GM18520 (cell line): Measurements from ENCODE around the gene PAQR6.

Experiments
- ATAC-seq: cut with Tn5 transposase; IDR thresholded peaks from one replicate; pipeline ENCODE4 v1.9.1; 2021; ENCODE audit not compliant: unreplicated experiment

Gene PAQR6

DNA sequence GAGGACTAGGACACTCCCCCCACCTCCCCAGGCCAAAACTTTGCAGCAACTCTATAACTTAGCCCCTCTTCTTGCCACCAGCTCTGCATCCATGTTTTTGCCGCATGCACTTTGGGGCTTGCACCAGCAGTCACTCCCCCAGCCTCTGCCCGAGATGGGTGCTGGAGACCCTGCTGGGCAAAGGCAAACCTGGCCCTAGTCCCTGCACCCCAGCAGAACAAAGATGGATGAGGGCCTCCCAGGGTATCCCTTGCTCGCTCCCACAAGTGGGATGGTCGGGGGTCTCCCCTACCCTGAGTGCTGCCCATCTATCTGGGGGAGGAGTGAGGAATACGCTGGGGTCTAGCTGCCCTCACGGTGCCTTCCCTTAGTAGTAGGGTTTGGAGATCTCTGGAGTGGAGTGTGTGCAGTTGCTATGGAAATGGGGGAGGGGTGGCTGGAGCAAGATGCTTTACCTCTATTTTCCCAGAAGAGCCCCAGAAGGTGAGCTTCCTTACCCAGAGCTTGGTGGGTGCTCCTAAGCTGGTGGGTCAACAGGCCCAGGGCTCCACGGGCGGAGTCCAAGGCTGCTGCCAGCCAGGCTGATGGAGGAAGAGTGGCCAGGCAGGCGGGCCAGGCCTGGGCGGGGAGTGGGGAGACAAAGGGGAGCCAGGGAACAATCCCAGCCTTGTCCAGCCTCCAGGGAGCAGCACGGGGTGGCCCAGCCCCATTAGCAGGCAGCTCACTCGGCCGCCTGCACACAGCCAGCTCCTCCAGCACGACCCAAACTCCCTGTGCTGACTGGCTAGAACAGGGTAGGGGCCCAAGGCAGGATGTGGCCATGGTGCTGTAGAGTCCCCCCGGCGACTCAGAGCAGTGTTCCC is at the start of gene PAQR6:
PAQR6 (minus strand) TSS at position 597 of the 863 bp plus-strand sequence. CDS start 1,325 bp downstream, outside the sequence.
- ATAC-seq: no peak

- ATAC-seq: no peak
These were observed 47.6 kb upstream of the PAQR6 start, which contains the start of gene GLMP for GRCh38 chr1:156295391-156295947. Gene GLMP, minus strand, starts transcription at chr1:156295679. Its CDS starts 34 bp downstream, at chr1:156295645.

- ATAC-seq: no peak
These were observed 46.0 kb upstream of the PAQR6 start for GRCh38 chr1:156293895-156294294.

DNA sequence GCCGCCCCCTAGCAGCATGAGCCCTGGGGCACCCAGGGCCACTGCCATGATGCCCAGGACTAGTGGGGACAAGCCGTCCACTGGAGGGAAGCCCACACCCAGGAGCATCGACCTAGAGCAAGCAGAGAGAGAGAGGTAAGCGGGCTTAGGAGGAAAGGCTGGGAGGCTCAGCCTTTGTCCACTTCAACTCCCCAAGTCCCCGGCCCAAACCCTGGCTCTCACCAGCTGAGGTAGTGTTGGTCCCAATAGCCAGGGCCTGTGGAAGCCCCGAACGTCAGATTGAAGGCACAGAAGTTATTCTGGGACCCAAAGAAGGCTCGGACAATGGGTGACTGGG is 45.2 kb upstream of the PAQR6 start:
- no peak for ATAC-seq

GRCh38 chr1:156291226-156292061 is 43.6 kb upstream of the PAQR6 start:
- ATAC-seq: no peak

GRCh38 chr1:156289857-156290256 is 42.0 kb upstream of the PAQR6 start:
- no peak for ATAC-seq

- ATAC-seq: no peak
These were observed 38.2 kb upstream of the PAQR6 start for GRCh38 chr1:156286061-156286460.

DNA sequence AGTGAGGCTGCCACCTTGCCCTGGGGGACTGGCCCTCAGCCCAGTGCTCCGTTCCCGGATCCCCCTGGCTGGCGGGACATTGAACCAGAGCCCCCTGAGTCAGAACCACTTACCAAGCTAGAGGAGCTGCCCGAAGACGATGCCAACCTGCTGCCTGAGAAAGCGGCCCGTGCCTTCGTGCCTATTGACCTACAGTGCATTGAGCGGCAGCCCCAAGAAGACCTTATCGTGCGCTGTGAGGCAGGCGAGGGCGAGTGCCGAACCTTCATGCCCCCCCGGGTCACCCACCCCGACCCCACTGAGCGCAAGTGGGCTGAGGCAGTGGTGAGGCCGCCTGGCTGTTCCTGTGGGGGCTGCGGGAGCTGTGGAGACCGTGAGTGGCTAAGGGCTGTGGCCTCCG is 37.6 kb upstream of the PAQR6 start:
- ATAC-seq: no peak

- no peak for ATAC-seq
These were observed 36.9 kb upstream of the PAQR6 start for GRCh38 chr1:156284757-156285156.

GRCh38 chr1:156284112-156284511 is 36.3 kb upstream of the PAQR6 start, which contains the start of gene TMEM79:
Gene TMEM79, plus strand, starts transcription at chr1:156284325. Its CDS starts 902 bp downstream, at chr1:156285227.
- ATAC-seq: no peak

DNA sequence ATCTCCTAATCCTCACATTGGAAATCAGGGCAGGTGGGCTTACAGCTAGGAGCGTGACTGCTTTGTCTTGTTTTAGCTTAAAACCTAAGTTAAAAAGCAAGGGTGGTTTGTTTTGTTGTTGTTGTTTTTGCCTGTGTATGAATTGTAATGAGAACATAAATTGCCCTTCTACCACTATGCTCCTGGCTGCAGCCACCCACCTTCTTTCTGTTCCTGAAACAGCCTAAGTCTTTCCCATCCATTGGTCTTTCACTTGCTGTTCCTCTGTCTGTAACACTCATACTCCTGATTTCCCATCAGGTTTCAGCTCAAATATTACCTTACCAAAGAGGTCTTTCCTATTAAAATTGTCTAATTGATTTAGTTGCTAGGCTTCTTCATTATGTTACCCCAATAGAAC is 35.7 kb upstream of the PAQR6 start:
- ATAC-seq: no peak

GRCh38 chr1:156282479-156283222 is 34.8 kb upstream of the PAQR6 start, which contains the start of gene SMG5:
Gene SMG5, minus strand, starts transcription at chr1:156282825. Its CDS starts 145 bp downstream, at chr1:156282680.
- ATAC-seq: peak; percentile 83

DNA sequence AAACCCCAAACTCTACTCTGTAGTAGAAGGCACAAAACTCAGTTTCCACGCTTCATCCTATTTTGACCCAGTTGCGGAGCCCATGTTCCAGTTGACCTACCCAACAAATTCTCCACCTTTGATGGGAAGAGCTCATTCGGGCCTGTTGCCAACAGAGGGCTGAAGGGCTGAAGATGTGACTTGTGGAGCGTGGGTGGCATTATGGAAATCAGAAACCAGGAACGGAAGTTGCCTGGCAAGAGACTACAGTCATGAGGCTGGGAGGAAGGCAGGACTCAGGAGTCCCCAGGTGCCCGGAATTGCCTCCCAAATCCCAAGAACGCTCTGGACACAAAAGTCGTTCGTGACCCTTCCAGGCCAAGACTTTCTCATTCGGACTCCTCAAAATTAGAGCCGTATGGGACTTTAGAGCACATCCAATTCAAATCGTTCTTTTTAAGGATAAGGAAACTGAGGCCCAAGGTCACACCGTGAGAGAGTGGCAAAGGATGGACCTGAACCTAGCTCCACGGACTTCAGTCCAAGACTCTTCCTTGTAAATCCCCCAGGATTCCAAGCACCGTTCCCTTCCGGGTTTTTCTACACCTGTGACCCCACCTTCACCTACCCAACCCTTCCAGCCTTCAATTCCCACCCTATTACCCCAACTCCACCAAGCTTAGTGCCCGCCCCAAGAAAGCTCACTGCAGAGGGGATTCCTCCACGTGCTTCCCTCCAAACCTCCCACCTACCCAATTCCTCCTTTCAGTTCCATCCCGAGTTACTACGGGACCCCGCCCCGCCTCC is 34.0 kb upstream of the PAQR6 start:
- no peak for ATAC-seq

- ATAC-seq: peak; percentile 34
These were observed 33.4 kb upstream of the PAQR6 start for GRCh38 chr1:156281281-156281680.

- ATAC-seq: no peak
These were observed 32.0 kb upstream of the PAQR6 start for GRCh38 chr1:156279837-156280236.

- ATAC-seq: no peak
These were observed 29.1 kb upstream of the PAQR6 start for GRCh38 chr1:156276966-156277381.

DNA sequence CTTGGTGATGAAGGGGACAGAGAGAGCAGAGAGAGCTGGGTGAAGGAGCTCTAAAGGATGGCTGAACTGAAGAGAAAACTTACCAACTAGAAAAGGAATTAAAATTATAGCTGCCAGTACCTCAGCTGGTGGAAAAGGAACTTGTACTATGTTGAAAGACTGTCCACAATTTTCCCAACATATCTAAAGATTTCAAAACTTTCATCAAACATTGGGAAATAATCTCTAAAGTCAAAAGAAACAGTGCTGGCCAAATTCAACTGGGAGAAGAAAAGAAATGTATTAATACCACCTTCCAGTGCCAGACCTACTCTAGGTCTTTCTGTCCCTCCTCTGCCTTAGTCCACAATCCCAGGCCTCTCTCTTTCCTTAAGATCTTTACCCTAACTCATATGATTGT is 28.7 kb upstream of the PAQR6 start:
- no peak for ATAC-seq

GRCh38 chr1:156270314-156270713 is 22.5 kb upstream of the PAQR6 start:
- ATAC-seq: no peak

DNA sequence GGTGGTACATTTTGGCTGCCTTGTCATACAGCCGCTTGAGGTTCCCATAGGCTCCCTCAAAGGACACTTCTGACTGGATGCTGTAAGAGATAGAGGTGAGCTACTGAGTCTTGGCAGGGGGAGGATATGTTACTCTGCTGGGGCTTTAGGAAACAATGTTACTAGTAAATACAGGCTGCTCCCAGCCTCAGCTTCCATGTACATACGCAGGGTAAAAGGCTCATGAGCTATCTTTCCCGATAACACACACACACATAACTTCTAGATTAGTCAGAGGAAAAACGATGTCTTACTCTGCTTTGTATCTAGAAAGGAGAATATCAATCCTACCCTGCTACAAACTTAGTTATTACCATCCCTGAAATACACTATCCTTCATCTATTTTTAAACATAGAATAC is 20.5 kb upstream of the PAQR6 start:
- no peak for ATAC-seq

DNA sequence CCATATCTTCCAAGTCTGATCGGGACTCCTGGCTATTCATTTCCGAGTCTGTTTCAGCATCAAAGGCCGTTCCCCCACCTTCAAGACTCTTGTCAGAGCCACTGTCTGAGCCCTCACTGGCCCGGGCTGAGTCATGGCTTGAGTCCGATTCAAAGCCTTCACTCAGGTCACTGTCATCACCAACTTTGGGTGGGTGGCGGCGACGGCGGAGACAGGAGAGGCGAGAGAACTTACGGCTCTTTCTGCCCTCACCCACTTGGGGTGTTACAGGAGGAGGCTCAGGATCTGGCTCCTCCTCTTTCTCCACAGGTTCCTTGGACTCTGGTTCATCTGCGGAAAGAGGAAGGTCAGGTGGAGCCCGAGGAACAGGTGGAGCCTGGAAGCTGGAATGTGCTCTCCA is 18.2 kb upstream of the PAQR6 start:
- no peak for ATAC-seq
